Measurements from ENCODE around the gene UGT1A9. TPM values are rescaled to one million over a fixed set of nuclear protein-coding genes. Genes with fewer than 3 reads are reported as not detected.

UGT1A9 gene
- total and polyA plus RNA-seq, 2 of the 13 experiments (the other 11 are each of a cell fraction or from before 2014, with no cell fraction given), result 0.07 TPM; not detected in 1

DNA sequence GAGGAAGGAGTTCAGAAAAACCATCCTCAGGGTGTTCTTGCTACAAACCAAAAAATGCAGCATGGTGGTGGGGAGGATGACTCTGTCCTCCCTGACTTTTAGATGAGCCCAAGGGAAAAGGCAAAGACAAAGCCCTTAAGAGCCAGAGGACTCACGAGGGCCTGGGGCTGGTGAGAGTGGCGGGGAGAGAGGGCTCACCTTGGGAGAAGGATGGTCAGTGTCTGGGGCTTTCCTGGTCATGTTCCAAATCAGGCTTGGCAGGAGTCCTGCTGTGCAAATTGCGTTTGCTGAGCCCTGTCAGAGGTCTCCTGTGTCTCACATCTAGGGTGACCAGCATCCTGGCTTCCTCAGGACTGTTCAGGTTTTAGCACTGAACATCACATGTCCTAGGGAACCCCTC is 93.1 kb downstream of the UGT1A9 start:
- H3K9me3 ChIP-seq (ENCODE audit: low read length), result no peaks in the 10 kb centered on the region
- no peak overlapping the region for H3K9ac ChIP-seq (ENCODE audit: insufficient read depth, low read depth, low read length)
- H2AFZ ChIP-seq (ENCODE audit: low read length), result no peak overlapping the region
- intact Hi-C loops (cut with micrococcal nuclease; ENCODE audit: unreplicated experiment), result no loop called here
- in situ Hi-C loops (cut with HindIII; ENCODE audit: extremely low pct_ligation_motif_present, low pct_unique_long_range_greater_than_20kb), result no loop called here
- ChIA-PET CTCF (ENCODE audit: low intra/inter-chr PET ratio, low total read pairs) (no interaction called here), POLR2A (no interaction called here)
- H3K4me2 ChIP-seq (ENCODE audit: low read depth, low read length), result no peak overlapping the region
- DNase-seq (ENCODE audit: low spot score), result no peak
- no peak for ATAC-seq
- H3K27ac ChIP-seq (ENCODE audit: extremely low read length, insufficient read depth, low read length), result no peak overlapping the region
- H3K27me3 ChIP-seq (ENCODE audit: control insufficient read depth in 1 of 2, insufficient read depth in 2 of 2, low read length in 2 of 2), result peaks cover 4 to 63% of the 10 kb centered on the region in 2 experiments; a peak in 3 of 5 replicates
- no peak overlapping the region for H3K4me3 ChIP-seq (replicated peaks in 1 of 3; ENCODE audit: insufficient read depth in 1 of 3, low read depth in 2 of 3, low read length in 3 of 3)
- no peaks in the 10 kb centered on the region for H3K79me2 ChIP-seq (ENCODE audit: insufficient read depth, low read length)
- FAIRE-seq, result no peak
- no peaks in the 10 kb centered on the region for H4K20me1 ChIP-seq (ENCODE audit: insufficient read depth, low read length)
- 38% methylated on average over 3 of the region's 3 CpGs for WGBS (ENCODE audit: low lambda C conversion rate)
- TF ChIP-seq ZNF335 (CRISPR knock-in tag; IDR thresholded peaks at IDR 0.05) (no peak), FOXJ3 (CRISPR knock-in tag; IDR thresholded peaks at IDR 0.05; ENCODE audit: borderline replicate concordance) (no peak), GTF2F1 (IDR thresholded peaks at IDR 0.05; ENCODE audit: low read length) (no peak), ZFY (CRISPR knock-in tag; IDR thresholded peaks at IDR 0.05) (no peak), MAZ (IDR thresholded peaks at IDR 0.05; ENCODE audit: borderline replicate concordance, low read depth, low read length) (no peak), MAZ (CRISPR knock-in tag; IDR thresholded peaks at IDR 0.05; ENCODE audit: low read depth) (no peak), TBX2 (CRISPR knock-in tag; IDR thresholded peaks at IDR 0.05; ENCODE audit: borderline replicate concordance) (no peak), GLI4 (CRISPR knock-in tag; IDR thresholded peaks at IDR 0.05; ENCODE audit: borderline replicate concordance) (no peak), ZNF34 (CRISPR knock-in tag; IDR thresholded peaks at IDR 0.05; ENCODE audit: borderline replicate concordance) (no peak), WIZ (CRISPR knock-in tag; IDR thresholded peaks at IDR 0.05) (no peak), ZSCAN12 (CRISPR knock-in tag; IDR thresholded peaks at IDR 0.05) (no peak)
- TF ChIP-seq, protein P1, sequence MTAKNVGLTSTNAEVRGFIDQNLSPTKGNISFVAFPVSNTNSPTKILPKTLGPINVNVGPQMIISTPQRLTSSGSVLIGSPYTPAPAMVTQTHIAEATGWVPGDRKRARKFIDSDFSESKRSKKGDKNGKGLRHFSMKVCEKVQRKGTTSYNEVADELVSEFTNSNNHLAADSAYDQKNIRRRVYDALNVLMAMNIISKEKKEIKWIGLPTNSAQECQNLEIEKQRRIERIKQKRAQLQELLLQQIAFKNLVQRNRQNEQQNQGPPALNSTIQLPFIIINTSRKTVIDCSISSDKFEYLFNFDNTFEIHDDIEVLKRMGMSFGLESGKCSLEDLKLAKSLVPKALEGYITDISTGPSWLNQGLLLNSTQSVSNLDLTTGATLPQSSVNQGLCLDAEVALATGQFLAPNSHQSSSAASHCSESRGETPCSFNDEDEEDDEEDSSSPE (CRISPR knock-in tag; IDR thresholded peaks at IDR 0.05), result no peak
- TF ChIP-seq, protein P2, sequence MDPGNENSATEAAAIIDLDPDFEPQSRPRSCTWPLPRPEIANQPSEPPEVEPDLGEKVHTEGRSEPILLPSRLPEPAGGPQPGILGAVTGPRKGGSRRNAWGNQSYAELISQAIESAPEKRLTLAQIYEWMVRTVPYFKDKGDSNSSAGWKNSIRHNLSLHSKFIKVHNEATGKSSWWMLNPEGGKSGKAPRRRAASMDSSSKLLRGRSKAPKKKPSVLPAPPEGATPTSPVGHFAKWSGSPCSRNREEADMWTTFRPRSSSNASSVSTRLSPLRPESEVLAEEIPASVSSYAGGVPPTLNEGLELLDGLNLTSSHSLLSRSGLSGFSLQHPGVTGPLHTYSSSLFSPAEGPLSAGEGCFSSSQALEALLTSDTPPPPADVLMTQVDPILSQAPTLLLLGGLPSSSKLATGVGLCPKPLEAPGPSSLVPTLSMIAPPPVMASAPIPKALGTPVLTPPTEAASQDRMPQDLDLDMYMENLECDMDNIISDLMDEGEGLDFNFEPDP (CRISPR knock-in tag; conservative IDR thresholded peaks at IDR 0.05), result no peak
- TF ChIP-seq, protein P3, sequence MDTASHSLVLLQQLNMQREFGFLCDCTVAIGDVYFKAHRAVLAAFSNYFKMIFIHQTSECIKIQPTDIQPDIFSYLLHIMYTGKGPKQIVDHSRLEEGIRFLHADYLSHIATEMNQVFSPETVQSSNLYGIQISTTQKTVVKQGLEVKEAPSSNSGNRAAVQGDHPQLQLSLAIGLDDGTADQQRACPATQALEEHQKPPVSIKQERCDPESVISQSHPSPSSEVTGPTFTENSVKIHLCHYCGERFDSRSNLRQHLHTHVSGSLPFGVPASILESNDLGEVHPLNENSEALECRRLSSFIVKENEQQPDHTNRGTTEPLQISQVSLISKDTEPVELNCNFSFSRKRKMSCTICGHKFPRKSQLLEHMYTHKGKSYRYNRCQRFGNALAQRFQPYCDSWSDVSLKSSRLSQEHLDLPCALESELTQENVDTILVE (CRISPR knock-in tag; IDR thresholded peaks at IDR 0.05), result no peak
- TF ChIP-seq, protein P4, sequence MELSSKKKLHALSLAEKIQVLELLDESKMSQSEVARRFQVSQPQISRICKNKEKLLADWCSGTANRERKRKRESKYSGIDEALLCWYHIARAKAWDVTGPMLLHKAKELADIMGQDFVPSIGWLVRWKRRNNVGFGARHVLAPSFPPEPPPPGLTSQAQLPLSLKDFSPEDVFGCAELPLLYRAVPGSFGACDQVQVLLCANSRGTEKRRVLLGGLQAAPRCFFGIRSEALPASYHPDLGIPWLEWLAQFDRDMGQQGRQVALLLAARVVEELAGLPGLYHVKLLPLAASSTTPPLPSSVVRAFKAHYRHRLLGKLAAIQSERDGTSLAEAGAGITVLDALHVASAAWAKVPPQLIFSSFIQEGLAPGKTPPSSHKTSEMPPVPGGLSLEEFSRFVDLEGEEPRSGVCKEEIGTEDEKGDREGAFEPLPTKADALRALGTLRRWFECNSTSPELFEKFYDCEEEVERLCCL (CRISPR knock-in tag; IDR thresholded peaks at IDR 0.05; ENCODE audit: borderline replicate concordance), result no peak
- H3K4me1 ChIP-seq (ENCODE audit: insufficient read depth, low read length), result peaks cover 8% of the 10 kb centered on the region
- no TSS peak for BruUV-seq (replicated peaks)
- H3K36me3 ChIP-seq (replicated peaks in 1 of 2; ENCODE audit: control insufficient read depth in 1 of 2, insufficient read depth in 2 of 2, low read length in 2 of 2), result no peaks in the 10 kb centered on the region
